Stromal cell of bone marrow (primary cell): ENCODE results near the gene TCF7.

Experiments
- DNase-seq: peaks from one replicate; pipeline ENCODE4 v3.0.0-alpha.2; 2012; ENCODE audit warnings: low read depth

The TCF7 gene

DNA sequence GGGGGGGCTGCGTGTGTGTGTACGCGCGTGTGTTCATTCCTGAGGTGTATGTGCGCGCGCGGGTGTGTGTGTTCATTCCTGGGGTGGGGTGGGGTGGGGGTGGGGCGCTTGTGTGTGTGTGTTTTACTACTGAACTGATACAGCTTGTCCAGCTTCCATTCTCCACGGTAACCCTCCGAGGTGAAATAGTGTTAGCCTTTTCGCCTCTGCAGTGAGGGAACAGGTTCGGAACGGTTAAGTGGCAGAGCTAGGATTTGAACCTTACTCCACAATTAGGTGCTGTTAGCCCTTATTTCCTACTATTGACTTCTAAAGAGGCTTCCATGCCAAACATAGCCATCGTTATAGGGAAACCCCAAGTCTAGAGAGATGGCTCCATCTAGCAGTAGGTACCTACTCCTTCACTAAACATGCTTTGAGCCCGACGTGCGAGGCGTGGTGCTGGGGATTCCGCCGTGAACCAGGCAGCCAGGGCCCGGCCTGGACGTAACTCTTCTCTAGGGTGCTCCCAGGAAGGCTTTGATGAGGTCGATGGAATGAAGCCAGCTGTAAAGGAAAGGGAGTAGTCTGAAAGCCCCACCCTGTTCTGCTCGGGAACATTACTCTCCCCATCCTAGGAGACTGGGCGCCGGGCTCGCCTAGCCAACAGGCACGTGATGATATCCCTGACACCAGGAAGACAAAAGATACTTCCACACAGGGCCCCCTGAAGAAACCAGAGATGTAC, 63.1 kb downstream of the TCF7 start:
- DNase-seq, result peak; percentile 27

DNA sequence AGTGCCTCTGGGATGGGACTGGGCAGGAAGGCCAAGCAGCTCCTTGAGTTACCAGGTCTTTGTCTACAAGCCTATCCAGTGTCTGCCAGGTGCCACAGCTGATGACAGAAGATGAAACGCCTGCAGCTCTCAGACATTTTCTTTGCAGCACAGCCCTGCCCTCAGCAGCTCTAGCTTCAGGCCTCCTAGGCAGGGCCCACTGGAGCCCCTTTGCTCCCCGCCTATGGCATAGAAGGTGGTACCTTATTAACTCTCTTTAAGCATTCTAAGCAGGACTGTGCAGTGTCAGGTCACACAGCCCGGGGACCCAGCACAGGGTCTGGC, 63.6 kb downstream of the TCF7 start:
- DNase-seq, result no peak

DNA sequence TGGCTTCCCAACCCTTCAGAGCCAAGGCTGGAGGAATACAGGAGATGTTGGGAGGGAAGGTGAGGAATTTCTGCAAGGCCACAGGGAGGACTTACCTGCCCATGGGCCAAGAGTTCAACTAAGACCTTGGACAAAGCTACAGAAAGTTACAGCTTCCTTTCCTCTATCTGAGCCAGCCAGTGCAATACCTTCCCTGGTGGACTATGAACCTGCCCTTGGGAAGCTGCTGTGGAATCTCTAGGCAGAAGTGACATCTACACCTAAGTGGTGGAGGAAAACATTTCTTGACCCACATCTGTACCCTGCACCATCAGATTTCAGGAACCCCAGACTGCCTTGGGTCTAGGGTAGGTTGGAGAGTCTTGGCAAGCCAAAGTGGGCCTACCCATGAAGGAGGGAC, 69.0 kb downstream of the TCF7 start:
- DNase-seq, result no peak

DNA sequence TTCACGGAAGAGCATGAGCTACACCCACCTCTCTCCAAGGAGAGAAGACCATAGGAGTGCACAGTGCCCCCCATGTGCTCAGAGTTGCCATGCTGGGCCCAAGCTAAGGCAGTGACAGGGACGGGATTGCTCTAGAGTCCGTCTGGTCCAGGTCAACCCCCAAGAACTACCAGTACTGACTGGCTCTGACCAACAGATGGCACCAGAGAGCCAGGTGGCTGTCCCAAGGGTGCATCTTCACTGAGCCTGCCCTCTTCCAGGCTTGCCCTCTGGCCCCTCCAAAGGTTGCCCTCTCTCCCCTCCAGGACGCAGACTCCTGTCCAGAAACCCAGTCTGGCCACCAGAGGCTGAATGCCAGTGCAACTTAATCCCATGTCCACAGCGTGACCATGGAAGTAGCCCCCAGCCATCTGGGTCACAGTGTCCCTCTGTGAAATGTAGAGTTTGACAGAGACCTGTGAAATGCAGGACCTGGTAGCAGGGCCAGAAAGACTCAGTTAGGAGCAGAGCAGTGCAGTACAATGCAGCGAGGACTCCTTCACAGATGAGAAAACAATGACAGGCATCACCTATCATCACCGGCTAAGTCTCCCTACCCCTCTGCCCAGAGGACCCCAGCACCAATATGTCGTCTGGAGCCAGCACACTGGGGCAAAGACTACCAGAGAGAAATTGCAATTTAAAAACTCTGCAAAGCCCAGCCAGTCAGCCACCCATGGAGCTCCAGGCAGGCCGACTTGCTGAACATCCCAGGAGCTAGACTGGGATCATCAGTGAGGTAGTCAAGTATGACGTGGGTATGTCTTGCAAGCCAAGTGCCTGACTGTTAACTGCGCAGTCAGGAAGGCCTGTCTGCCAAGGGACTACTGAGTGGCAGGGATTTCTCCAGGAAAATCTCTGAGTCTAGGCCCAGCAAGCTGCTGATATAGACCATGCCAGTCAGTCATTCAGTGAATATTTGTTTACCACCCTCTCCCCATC, 70.0 kb downstream of the TCF7 start:
- peak; percentile 25 for DNase-seq

DNA sequence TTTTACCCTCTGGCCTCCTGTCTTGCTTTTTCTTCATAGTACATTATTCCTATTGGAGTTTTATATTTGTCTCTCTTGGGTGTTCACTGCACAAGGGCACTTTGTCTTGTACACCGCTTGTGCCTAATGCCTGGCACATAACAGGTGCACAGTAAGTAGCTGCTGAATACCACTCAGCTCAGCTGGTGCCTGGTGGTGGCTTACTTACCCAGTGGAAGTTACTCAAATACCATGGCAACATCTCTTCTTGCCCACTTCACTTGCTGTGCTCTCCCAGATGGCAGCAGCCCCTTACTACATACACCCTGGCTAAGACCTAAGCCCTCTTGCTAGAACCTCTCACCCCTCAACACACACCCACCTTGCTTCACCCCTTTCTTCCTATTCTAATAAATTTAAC, 73.6 kb downstream of the TCF7 start:
- DNase-seq, result no peak

DNA sequence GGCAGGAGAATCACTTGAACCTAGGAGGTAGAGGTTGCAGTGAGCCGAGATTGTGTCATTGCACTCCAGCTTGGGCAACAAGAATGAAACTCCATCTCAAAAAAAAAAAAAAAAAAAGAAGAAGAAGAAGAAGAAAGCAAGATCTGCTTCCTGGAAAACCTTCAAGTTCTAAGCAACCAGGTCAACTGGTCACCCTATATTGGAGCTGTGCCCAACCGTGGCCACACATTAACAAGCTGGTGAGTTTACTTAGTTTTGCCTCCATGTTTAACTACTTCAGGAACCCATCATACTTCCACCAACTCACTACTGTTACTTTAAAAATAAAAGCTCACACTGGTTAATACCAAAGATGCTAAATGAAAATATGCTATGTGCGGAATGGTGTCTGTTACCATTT, 74.5 kb downstream of the TCF7 start:
- no peak for DNase-seq

DNA sequence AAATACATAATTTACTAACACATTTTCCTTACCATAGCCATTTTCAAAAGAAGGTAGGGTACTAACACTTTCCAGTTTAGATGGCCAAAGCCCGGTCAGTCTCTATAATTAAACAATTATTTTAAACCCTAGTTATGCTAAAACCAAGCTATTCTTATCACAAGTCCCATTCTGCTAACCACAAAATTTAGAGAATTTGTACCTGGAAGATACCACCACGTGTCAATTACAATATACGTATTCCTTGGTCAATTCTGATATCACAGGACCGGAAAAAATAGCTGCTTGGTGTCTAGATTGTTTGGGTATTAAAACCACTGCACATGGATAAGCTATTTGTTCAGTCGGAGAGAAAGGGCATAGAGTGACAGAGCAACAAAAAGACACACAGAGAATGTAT, 81.2 kb downstream of the TCF7 start:
- DNase-seq, result no peak
